PC-9 (cell line): ENCODE data around the gene ABCD2. TPM values are rescaled to one million over a fixed set of nuclear protein-coding genes. Genes with fewer than 3 reads are reported as not detected.

Source experiments
- BruUV-seq: library from RNA; stranded (reverse); fragments of 400-500 nt; replicated peaks from 2 replicates; lab custom pipeline; 2021; lab: Mats Ljungman, UMichigan
- CTCF ChIA-PET: fragments of 300-600 bp; sonication (Branson Sonifier 250); formaldehyde crosslinking; loops from one replicate; lab custom pipeline; 2022; ENCODE audit warnings: antibody characterized with exemption; lab: Charles Lee
- POLR2A ChIA-PET: fragments of 300-600 bp; sonication (Branson Sonifier 250); formaldehyde crosslinking; loops from one replicate; lab custom pipeline; 2022; ENCODE audit warnings: antibody characterized with exemption; ENCODE audit not compliant: unreplicated experiment; lab: Charles Lee
- DNase-seq, 2 experiments: peaks; one replicate each; pipeline versions ENCODE4 v3.0.0 to v3.0.0-alpha.2; 2015 to 2022; ENCODE audit warnings: mixed read lengths in 1 of 2
- H2AFZ ChIP-seq: fragments of 200-600 bp; sonication (generic); 2 replicates; pipeline ENCODE4 v1.8.1; 2017; ENCODE audit warnings: antibody characterized with exemption
- H3F3A ChIP-seq: fragments of 200-600 bp; sonication (generic); 2 replicates; pipeline ENCODE4 v1.8.1; 2017; ENCODE audit warnings: antibody characterized with exemption, mild to moderate bottlenecking, low read depth; ENCODE audit not compliant: insufficient read depth
- H3K27ac ChIP-seq: fragments of 200-600 bp; sonication (generic); 2 replicates; pipeline ENCODE4 v1.6.1; 2016; ENCODE audit warnings: mixed run types
- H3K27me3 ChIP-seq: fragments of 200-600 bp; sonication (generic); 2 replicates; pipeline ENCODE4 v1.6.1; 2016; ENCODE audit warnings: low read depth, mixed run types; ENCODE audit not compliant: insufficient read depth
- H3K36me3 ChIP-seq: fragments of 200-600 bp; sonication (generic); 2 replicates; pipeline ENCODE4 v1.6.1; 2016; ENCODE audit warnings: low read depth, mixed run types
- H3K4me1 ChIP-seq: fragments of 200-600 bp; sonication (generic); replicated peaks from 2 replicates; pipeline ENCODE4 v1.6.1; 2016; ENCODE audit warnings: mixed run types; ENCODE audit not compliant: insufficient read depth
- H3K4me2 ChIP-seq: fragments of 200-600 bp; sonication (generic); 2 replicates; pipeline ENCODE4 v1.6.1; 2017; ENCODE audit warnings: mixed run types
- H3K4me3 ChIP-seq: fragments of 200-600 bp; sonication (generic); 2 replicates; pipeline ENCODE4 v1.6.1; 2016; ENCODE audit warnings: mixed run types
- H3K79me2 ChIP-seq: fragments of 200-600 bp; sonication (generic); 2 replicates; pipeline ENCODE4 v1.6.1; 2017; ENCODE audit warnings: low read depth, mixed run types
- H3K9me2 ChIP-seq: fragments of 200-600 bp; sonication (generic); 2 replicates; pipeline ENCODE4 v1.8.1; 2017; ENCODE audit warnings: mild to moderate bottlenecking; ENCODE audit not compliant: insufficient read depth
- H3K9me3 ChIP-seq: fragments of 200-600 bp; sonication (generic); 2 replicates; pipeline ENCODE4 v1.8.1; 2016; ENCODE audit warnings: low read depth; ENCODE audit not compliant: insufficient read depth
- H4K20me1 ChIP-seq: fragments of 200-600 bp; sonication (generic); 2 replicates; pipeline ENCODE4 v1.8.1; 2017; ENCODE audit not compliant: insufficient read depth
- CTCF ChIP-seq: fragments of 200-600 bp; sonication (generic); conservative IDR thresholded peaks from 2 replicates; pipeline ENCODE4 v1.6.1; 2017; ENCODE audit warnings: mixed run types, antibody characterized with exemption, mild to moderate bottlenecking, moderate library complexity
- EZH2 ChIP-seq: fragments of 200-600 bp; sonication (generic); IDR thresholded peaks from 2 replicates; pipeline ENCODE4 v1.8.0; 2017; ENCODE audit warnings: antibody characterized with exemption, low read depth
- intact Hi-C: fragments of 100-400 bp; cut with micrococcal nuclease; formaldehyde crosslinking; loops from one replicate; pipeline ENCODE4 v1.10.0; 2022; ENCODE audit not compliant: unreplicated experiment
- total RNA-seq: library from RNA; stranded (reverse); gene quantifications from 2 replicates; pipeline ENCODE4 v1.2.3, GENCODE V29; 2021

Gene ABCD2
- total RNA-seq, 1 experiment from 2014 or later: not detected

- intact Hi-C loops: no loop called here
- Histone ChIP-seq H3K27me3 (no peaks in the 10 kb centered on the region), H4K20me1 (no peaks in the 10 kb centered on the region), H3K4me2 (no peak overlapping the region), H3K79me2 (no peaks in the 10 kb centered on the region), H3K4me1 (no peaks in the 10 kb centered on the region; the same call in 1 of the 2 replicates), H3K27ac (no peak overlapping the region), H2AFZ (no peak overlapping the region), H3K9me2 (no peaks in the 10 kb centered on the region), H3F3A (no peaks in the 10 kb centered on the region), H3K4me3 (no peak overlapping the region), H3K36me3 (no peaks in the 10 kb centered on the region), H3K9me3 (no peaks in the 10 kb centered on the region)
- BruUV-seq: no TSS peak
- DNase-seq: no peak
- CTCF ChIA-PET: no interaction called here
- POLR2A ChIA-PET: no interaction called here
- TF ChIP-seq EZH2 (no peak), CTCF (no peak)
Measured at GRCh38 chr12:39646963-39647362, 27.4 kb upstream of the ABCD2 start.

GRCh38 chr12:39643052-39643451, 23.4 kb upstream of the ABCD2 start:
- no TSS peak for BruUV-seq
- Histone ChIP-seq H3F3A (no peaks in the 10 kb centered on the region), H3K4me2 (no peak overlapping the region), H3K36me3 (no peaks in the 10 kb centered on the region), H2AFZ (no peak overlapping the region), H3K4me3 (no peak overlapping the region), H3K27me3 (no peaks in the 10 kb centered on the region), H3K79me2 (no peaks in the 10 kb centered on the region), H3K9me3 (no peaks in the 10 kb centered on the region), H4K20me1 (no peaks in the 10 kb centered on the region), H3K4me1 (no peaks in the 10 kb centered on the region), H3K9me2 (no peaks in the 10 kb centered on the region), H3K27ac (no peak overlapping the region)
- DNase-seq: no peak
- ChIA-PET CTCF (no interaction called here), POLR2A (no interaction called here)
- intact Hi-C loops: no loop called here
- TF ChIP-seq EZH2 (no peak), CTCF (no peak)

- no peak overlapping the region for H3K4me2 ChIP-seq
- H4K20me1 ChIP-seq: no peaks in the 10 kb centered on the region
- no peak for TF ChIP-seq EZH2
- no peak for TF ChIP-seq CTCF
- no TSS peak for BruUV-seq
- CTCF ChIA-PET: no interaction called here
- POLR2A ChIA-PET: no interaction called here
- intact Hi-C loops: no loop called here
- no peak overlapping the region for H3K4me3 ChIP-seq
- H2AFZ ChIP-seq: no peak overlapping the region
- H3K9me2 ChIP-seq: no peaks in the 10 kb centered on the region
- no peak for DNase-seq
- no peaks in the 10 kb centered on the region for H3K79me2 ChIP-seq
- no peaks in the 10 kb centered on the region for H3K36me3 ChIP-seq
- H3K9me3 ChIP-seq: 0 out of 2 replicates have a peak, but pooled peaks cover 3% of the 10 kb centered on the region
- no peaks in the 10 kb centered on the region for H3K4me1 ChIP-seq
- no peak overlapping the region for H3K27ac ChIP-seq
- H3F3A ChIP-seq: no peaks in the 10 kb centered on the region
- H3K27me3 ChIP-seq: no peaks in the 10 kb centered on the region
Measured at GRCh38 chr12:39638840-39639239, 19.2 kb upstream of the ABCD2 start.
